Prostate gland (tissue), 2 donors: ENCODE results near the gene TPBGL.

Source experiments
- POLR2A ChIP-seq: fragments of 450-650 bp; IDR thresholded peaks from one replicate; pipeline ENCODE4 v1.6.1; 2016; ENCODE audit warnings: antibody characterized with exemption, mild to moderate bottlenecking
- POLR2AphosphoS5 ChIP-seq: sonication (generic); formaldehyde crosslinking; IDR thresholded peaks from one replicate; pipeline ENCODE4 v1.6.1; 2017; ENCODE audit warnings: antibody characterized with exemption
- TF ChIP-seq, protein P1 (sequence below), 4 experiments: fragments of 200-600 bp in 2 of 4; fragments of 450-650 bp in 2 of 4; sonication (generic) in 2 of 4; IDR thresholded peaks; 1 replicate in 3 of 4; 2 replicates in 1 of 4; pipeline ENCODE4 v1.5.1; 2016 to 2019; ENCODE audit warnings: antibody characterized with exemption in 4 of 4, mild to moderate bottlenecking in 2 of 4, moderate library complexity in 2 of 4

GRCh38 chr11:75196426-75196825, 44.1 kb upstream of the TPBGL start:
- TF ChIP-seq POLR2AphosphoS5: no peak
- TF ChIP-seq, protein P1, sequence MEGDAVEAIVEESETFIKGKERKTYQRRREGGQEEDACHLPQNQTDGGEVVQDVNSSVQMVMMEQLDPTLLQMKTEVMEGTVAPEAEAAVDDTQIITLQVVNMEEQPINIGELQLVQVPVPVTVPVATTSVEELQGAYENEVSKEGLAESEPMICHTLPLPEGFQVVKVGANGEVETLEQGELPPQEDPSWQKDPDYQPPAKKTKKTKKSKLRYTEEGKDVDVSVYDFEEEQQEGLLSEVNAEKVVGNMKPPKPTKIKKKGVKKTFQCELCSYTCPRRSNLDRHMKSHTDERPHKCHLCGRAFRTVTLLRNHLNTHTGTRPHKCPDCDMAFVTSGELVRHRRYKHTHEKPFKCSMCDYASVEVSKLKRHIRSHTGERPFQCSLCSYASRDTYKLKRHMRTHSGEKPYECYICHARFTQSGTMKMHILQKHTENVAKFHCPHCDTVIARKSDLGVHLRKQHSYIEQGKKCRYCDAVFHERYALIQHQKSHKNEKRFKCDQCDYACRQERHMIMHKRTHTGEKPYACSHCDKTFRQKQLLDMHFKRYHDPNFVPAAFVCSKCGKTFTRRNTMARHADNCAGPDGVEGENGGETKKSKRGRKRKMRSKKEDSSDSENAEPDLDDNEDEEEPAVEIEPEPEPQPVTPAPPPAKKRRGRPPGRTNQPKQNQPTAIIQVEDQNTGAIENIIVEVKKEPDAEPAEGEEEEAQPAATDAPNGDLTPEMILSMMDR (IDR thresholded peaks at IDR 0.05): no peak
- TF ChIP-seq POLR2A: no peak
